Lung (tissue), 12 donors: ENCODE data around the gene TMC1. TPM values are rescaled to one million over a fixed set of nuclear protein-coding genes. Genes with fewer than 3 reads are reported as not detected.
A peak's percentile ranks its signal among the peaks of the same experiment; 100 is the strongest.

Source experiments
- ATAC-seq: fragments of 200-7000 bp; cut with Tn5 transposase; one replicate; pipeline ENCODE4 v1.9.1; 2020; ENCODE audit warnings: moderate number of reproducible peaks; ENCODE audit not compliant: insufficient read depth, low FRiP score
- DNase-seq, 3 donors: peaks; one replicate each; pipeline ENCODE4 v3.0.0-alpha.2; 2013 to 2017
- H3K27ac ChIP-seq, 2 donors: one replicate each; pipeline ENCODE4 v1.5.1; 2013; ENCODE audit warnings: mild to moderate bottlenecking in 2 of 2, moderate library complexity in 2 of 2, control low read depth in 1 of 2, inconsistent platforms in 1 of 2, low read depth in 1 of 2, low read length in 1 of 2
- H3K27me3 ChIP-seq, 3 donors: one replicate each; pipeline ENCODE4 v1.5.1; 2013; ENCODE audit warnings: low read length in 2 of 3; ENCODE audit not compliant: control insufficient read depth in 3 of 3, insufficient read depth in 3 of 3
- H3K36me3 ChIP-seq, 4 donors: one replicate each; pipeline ENCODE4 v1.5.1; 2013; ENCODE audit warnings: low read length in 4 of 4, mild to moderate bottlenecking in 1 of 4, moderate library complexity in 1 of 4; ENCODE audit not compliant: control insufficient read depth in 4 of 4, insufficient read depth in 4 of 4
- H3K4me1 ChIP-seq, 5 donors: one replicate each; pipeline ENCODE4 v1.5.1; 2013; ENCODE audit warnings: low read length in 5 of 5, mild to moderate bottlenecking in 2 of 5, moderate library complexity in 1 of 5; ENCODE audit not compliant: control insufficient read depth in 5 of 5, insufficient read depth in 5 of 5
- H3K4me3 ChIP-seq: one replicate; pipeline ENCODE4 v1.5.1; 2013; ENCODE audit warnings: mild to moderate bottlenecking, control low read depth, moderate library complexity
- H3K9ac ChIP-seq, 2 donors: one replicate each; pipeline ENCODE4 v1.5.1; 2013; ENCODE audit warnings: low read length in 2 of 2, control low read depth in 1 of 2; ENCODE audit not compliant: insufficient read depth in 1 of 2
- H3K9me3 ChIP-seq, 4 donors: one replicate each; pipeline ENCODE4 v1.5.1; 2013; ENCODE audit warnings: low read length in 3 of 4, mild to moderate bottlenecking in 1 of 4, moderate library complexity in 1 of 4; ENCODE audit not compliant: control insufficient read depth in 4 of 4, insufficient read depth in 3 of 4
- CTCF ChIP-seq: IDR thresholded peaks from 2 replicates; pipeline ENCODE4 v1.5.1; 2012; ENCODE audit warnings: mild to moderate bottlenecking; ENCODE audit errors: control extremely low read depth, extremely low read depth
- WGBS, 2 donors: extraction: QIAGEN DNeasy Blood & Tissue Kit; methylation state at CpG; one replicate each; pipeline ENCODE4 v1.1.7; 2013; 5-methylcytosine and 5-hydroxymethylcytosine counted together
- polyA plus RNA-seq, 2 donors: library from polyadenylated mRNA; stranded (reverse); fragments of 200-250 nt; gene quantifications; one replicate each; pipeline ENCODE4 v1.2.1, GENCODE V29; 2013
- total RNA-seq, 2 donors: library from RNA; depleted of rRNA in 1 of 2; stranded (reverse); fragments of >200 nt in 1 of 2; gene quantifications; one replicate each; pipeline ENCODE4 v1.2.1, GENCODE V29; 2014 to 2021
- donor health status: control.
- donor health status: control.
- donor health status: Bipolar disorder and iron deficiency.
- donor health status: healthy.
- donor health status: DM: yes; HTN: yes; CAD: no.

TMC1 gene
- total and polyA plus RNA-seq, 4 donors: 0.10 to 0.82 (median 0.21) TPM; not detected in 1

GRCh38 chr9:72769546-72769945, 248.1 kb downstream of the TMC1 start:
- Histone ChIP-seq H3K27me3 (no peaks in the 10 kb centered on the region), H3K36me3 (no peaks in the 10 kb centered on the region), H3K4me3 (no peak overlapping the region), H3K9ac (no peak overlapping the region), H3K9me3 (no peaks in the 10 kb centered on the region), H3K4me1 (no peaks in the 10 kb centered on the region), H3K27ac (no peak overlapping the region)
- no peak for DNase-seq
- TF ChIP-seq CTCF: no peak
- 77 to 81% methylated on average over 5 of the region's 5 CpGs for WGBS, 2 donors
- ATAC-seq: no peak

- Histone ChIP-seq H3K27ac (no peak overlapping the region), H3K9ac (no peak overlapping the region), H3K27me3 (no peaks in the 10 kb centered on the region), H3K4me3 (no peak overlapping the region), H3K9me3 (no peaks in the 10 kb centered on the region), H3K4me1 (no peaks in the 10 kb centered on the region), H3K36me3 (no peaks in the 10 kb centered on the region)
- ATAC-seq: no peak
- peak in 2 of 3 donors; percentile 16 to 24 for DNase-seq
- 51 to 77% methylated on average over 1 of the region's 1 CpG for WGBS, 2 donors
- TF ChIP-seq CTCF: no peak
Measured at GRCh38 chr9:72772661-72773060, 251.3 kb downstream of the TMC1 start.

GRCh38 chr9:72773570-72773969, 252.2 kb downstream of the TMC1 start:
- Histone ChIP-seq H3K36me3 (no peaks in the 10 kb centered on the region), H3K4me3 (no peak overlapping the region), H3K4me1 (no peaks in the 10 kb centered on the region), H3K9me3 (no peaks in the 10 kb centered on the region), H3K9ac (no peak overlapping the region), H3K27me3 (no peaks in the 10 kb centered on the region), H3K27ac (no peak overlapping the region)
- 63 to 66% methylated on average over 2 of the region's 2 CpGs for WGBS, 2 donors
- no peak for ATAC-seq
- DNase-seq: no peak
- no peak for TF ChIP-seq CTCF

GRCh38 chr9:72775570-72775969, 254.2 kb downstream of the TMC1 start:
- no peak overlapping the region for H3K4me3 ChIP-seq
- WGBS, 2 donors: 46 to 59% methylated on average over 3 of the region's 3 CpGs
- DNase-seq (no peak), ATAC-seq (no peak)
- no peak overlapping the region for H3K27ac ChIP-seq
- no peak for TF ChIP-seq CTCF
- H3K9ac ChIP-seq: no peak overlapping the region
- no peaks in the 10 kb centered on the region for H3K36me3 ChIP-seq
- no peaks in the 10 kb centered on the region for H3K9me3 ChIP-seq
- H3K27me3 ChIP-seq: no peaks in the 10 kb centered on the region
- no peaks in the 10 kb centered on the region for H3K4me1 ChIP-seq
